GM21576 (cell line): Measurements from ENCODE around the gene GNPNAT1.
A peak's percentile ranks its signal among the peaks of the same experiment; 100 is the strongest.
"Not testable (repeated sequence)": the region's sequence is repeated elsewhere in the genome, so short reads cannot be mapped to it uniquely, and the experiment has no call there.

ENCODE experiments used
- ATAC-seq: cut with Tn5 transposase; IDR thresholded peaks from one replicate; pipeline ENCODE4 v1.9.1; 2021; ENCODE audit warnings: mild to moderate bottlenecking, moderate library complexity; ENCODE audit not compliant: unreplicated experiment

GNPNAT1 gene

DNA sequence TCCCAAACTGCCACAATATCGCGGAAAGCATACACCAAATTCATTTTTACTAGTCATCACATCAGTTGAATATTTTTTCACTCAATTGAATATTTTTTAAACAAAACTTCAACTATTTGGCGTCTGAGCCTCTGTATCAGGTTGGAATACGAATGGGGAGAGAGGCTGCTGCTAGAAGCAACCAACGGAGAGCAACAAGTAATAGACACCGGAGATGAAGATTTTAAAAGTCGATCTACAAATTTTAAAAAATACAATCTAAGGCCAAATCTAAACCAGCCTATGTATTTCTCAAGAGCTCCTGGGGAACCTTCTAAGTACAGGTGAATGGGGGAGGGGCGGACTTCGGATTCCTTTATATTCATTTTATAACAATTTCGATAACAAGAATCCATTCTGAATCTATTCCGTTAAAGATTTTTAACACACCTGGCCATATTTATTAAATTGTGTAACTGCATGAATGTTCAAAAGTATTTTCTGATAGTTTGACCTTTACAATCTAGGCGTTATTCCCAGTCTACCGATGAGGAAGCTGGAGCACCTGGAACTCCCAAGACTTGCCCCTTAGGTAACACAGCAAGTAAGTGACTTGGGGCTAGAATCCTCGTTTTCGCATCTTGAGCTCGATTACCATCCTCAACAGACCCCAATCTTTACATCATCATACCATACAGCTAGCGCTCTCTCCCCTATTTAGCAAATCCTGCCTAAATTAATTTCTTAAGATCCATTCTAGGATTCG lies 1.2 kb downstream of the GNPNAT1 start:
- ATAC-seq: no peak

DNA sequence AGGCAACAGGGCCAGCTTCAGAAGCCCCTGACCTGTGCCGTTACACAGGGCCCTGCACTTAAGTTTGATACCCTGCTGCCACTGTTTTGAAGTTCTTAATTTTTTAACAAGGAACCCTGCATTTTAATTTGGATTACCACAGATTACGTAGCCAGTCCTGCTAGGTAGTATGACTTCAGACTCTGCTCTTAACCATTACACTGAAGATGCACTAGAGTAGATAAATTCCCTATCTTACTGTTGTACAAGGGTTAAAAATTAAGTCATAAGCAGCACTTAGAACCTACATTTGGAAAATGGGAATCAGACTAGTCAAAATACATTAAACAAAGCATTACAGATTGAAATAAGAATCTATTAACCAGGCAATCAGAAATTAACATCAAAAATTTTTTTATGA lies 2.3 kb downstream of the GNPNAT1 start:
- ATAC-seq: no peak

DNA sequence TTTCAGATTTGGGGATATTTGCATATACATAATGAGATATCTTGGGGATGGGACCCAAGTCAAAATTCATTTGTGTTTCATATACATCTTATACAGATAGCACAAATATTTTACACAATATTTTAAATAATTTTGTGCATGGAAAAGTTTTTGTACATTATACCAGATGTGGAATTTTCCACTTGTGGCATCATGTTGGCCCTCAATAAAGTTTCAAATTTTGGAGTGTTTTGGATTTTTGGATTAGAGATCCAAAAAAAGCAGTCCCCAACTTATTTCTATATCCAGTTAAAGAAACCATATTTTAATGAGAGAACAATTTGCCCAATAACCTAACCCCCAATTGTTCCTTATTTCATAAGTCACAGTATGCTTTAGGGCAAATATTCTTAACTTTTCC lies 4.5 kb downstream of the GNPNAT1 start:
- ATAC-seq: no peak

DNA sequence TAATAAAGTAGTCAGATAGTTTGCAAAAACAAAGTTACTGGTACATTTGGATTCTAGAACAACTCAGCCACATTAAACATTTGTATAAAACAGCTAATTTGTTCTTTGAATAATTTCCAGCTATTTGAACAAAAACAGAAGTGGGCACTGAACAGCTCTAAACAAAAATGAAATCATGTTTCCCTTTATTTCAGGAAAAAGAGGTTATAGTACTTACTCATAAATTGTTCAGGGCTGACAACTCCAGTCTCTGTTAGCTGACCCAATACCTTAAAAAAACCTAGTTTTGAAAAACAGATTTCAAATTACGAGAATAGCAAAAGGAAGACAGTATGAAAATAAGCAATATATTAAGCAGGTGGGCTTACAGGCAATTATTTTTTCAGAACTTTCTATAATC lies 8.2 kb downstream of the GNPNAT1 start:
- no peak for ATAC-seq

DNA sequence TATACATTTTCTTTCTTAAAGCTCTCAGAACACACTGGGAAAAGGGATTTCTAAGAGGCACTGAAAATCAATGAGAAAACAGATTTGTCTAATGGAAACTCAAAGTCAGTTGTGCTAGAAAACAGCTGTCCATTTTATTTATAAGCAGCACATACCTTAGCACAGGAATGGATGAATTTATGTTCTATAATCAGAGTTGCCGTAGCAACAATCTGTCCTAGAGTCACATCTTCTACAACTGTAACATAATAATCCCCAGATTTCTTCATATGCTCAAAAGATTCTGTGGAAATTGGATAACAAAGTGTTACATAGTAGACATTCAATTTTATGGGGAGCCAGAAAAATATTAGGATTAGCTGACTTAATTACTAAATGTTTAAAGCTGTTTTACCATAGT lies 9.8 kb downstream of the GNPNAT1 start:
- no peak for ATAC-seq

DNA sequence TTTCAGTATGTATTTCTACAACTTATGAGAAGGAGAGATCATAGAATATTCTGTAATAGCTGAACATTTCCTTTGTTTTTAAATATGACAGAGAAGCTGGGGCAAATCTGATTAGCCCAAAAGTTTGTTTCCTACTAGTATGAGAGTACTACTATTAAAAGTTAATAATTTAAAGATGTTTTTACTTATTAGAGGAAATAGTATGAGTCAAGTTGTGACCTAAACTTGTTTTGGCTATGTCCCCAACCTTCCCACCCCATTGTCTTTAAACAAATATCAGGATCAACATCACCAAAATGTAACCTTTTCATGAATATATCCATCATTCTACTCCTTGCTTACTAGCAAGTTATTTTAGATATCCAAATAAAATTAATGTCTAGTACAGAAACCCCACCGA lies 10.5 kb downstream of the GNPNAT1 start:
- ATAC-seq: no peak

DNA sequence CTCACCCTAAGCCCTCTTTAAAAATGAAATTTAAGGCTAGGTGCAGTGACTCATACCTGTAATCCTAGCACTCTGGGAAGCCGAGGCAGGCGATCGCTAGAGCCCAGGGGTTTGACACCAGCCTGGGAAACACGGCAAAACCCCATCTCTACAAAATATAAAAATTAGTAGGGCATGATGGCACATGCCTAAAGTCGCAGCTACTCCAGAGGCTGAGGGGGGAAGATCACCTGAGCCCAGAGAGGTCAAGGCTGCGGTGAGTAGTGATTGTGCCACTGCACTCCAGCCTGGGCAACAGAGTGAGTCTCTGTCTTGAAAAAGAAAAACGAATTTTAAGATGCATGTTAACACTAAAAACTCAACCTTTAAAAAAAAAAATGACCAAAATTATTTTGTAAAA lies 12.7 kb downstream of the GNPNAT1 start:
- no peak for ATAC-seq

DNA sequence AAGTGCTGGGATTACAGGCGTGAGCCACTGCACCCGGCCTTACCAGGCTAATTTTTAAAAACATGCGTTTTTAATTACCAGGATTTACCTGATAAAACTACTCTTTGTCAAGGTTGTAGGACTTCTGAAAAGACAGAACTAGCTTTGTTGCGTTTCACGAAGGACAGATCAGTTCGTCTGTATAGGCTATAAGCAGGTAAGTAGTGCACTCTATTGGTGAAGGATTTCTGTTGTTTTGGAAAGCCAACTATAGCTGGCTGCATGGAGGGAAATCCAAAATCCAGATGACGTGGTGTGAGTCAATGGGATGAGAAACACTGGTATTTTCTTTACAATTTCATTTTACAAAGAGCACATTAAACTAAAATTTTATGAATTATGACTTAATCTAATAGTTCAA lies 14.6 kb downstream of the GNPNAT1 start:
- no peak for ATAC-seq

DNA sequence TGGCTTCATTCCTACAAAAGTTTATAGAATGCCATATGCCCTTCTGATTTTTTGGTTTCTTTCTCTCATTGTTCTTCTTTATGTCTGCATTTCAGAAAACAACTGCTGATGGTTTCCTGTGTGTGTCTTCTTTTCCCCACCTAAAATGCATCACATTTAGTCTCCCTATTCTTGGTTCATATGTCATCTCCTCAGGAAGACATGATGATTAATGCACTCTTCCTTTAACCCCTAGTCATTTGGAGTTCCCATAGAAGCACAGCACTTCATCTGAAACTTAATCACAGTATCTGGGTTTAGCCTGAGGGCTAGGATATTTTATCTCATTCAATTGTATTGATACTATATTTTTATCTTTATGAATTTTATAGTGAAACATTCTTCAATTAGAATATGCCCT lies 21.5 kb downstream of the GNPNAT1 start:
- ATAC-seq: no peak

DNA sequence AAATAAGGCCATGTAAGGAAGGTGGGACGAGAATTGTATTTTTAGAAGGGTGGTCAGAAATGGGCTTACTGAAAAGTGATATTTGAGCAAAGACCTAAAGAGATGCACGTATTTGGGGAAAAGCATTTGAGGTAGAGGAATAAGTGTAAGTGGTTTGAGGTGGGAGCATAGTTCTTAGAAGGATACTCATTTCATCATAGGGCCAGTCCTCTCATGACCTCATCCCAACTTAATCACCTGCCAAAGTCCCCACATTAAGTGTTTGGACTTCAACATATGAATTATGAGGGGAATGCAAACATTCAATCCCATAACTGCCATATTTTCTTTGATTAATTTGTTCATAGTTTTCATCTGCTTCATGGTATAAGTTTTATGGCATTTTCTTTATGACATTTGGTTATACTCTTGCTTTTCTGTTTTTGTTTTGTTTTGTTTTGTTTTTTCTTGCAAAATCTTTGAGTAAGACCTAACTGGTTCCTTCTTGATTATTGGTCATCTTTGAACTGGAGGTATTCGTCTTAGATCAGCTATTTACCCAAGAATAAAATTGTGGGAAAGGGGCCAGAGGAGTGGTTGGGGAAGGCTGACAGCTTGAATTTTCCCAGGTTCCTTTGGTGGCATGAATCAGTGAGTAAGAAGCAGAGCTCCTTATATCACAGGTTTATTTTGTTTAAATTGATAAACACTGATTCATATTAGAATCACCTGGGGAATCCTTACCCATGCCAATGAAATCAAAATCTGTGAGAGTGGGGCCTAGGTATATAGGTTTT lies 24.2 kb downstream of the GNPNAT1 start:
- no peak for ATAC-seq

DNA sequence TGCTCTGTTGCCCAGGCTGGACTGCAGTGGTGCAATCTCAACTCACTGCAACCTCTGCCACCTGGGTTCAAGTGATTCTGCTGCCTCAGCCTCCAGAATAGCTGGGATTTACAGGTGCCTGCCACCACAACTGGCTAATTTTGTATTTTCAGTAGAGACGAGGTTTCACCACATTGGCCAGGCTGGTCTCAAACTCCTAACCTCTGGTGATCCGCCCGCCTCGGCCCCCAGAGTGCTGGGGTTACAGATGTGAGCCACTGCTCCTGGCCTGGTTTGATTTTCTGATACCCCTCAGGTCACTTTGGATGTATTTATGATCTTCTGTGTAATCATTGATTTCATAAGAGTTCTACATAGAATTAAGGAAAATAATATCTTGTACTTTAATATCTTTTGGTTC lies 28.5 kb downstream of the GNPNAT1 start:
- ATAC-seq: not testable (repeated sequence)

DNA sequence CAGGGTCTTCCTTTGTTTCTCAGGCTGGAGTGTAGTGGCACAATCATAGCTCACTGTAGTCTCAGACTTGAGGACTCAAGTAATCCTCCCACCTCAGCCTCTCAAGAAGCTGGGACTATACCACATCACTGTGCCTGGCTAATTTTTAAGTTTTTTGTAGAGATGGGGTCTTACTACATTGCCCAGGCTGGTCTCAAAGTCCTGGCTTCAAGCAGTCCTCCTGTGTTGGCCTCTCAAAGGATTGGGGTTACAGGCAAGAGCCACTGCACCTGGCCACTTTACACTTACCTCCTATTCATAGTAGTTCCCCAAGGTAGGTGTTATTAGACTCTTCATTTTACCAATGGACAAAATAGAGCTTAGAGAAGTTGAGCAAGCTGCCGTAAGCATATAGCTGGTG lies 32.3 kb downstream of the GNPNAT1 start:
- ATAC-seq: no peak

DNA sequence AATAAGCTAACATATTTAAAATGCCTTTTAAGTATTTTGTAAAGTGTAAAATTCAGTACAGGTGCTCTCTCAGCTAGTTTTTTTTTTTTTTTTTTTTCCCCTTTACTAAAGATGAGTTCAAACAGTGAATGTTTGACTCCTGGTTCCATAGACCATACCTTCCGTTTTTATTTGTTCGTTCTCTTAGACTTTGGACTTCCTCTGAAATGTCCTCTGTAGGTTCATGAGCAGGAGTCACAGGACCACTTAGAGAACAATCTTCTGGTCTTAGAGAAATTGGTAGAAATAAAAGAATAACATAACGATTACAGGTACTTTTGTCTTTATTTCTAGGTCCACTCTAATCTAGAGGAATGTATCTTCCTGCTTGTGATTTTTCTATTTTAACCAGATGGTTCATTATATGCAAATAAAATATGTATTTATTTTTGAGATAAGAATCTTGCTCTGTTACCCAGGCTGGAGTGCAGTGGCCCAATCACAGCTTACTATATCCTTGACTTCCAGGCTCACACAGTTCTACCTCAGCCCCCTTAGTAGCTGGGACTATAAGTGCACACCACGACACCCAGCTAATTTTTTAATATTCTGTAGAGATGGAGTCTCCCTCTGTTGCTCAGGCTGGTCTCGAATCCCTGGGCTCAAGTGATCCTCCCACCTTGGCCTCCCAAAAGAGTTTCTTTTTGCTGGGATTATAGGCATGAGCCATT lies 35.6 kb downstream of the GNPNAT1 start:
- ATAC-seq: no peak

DNA sequence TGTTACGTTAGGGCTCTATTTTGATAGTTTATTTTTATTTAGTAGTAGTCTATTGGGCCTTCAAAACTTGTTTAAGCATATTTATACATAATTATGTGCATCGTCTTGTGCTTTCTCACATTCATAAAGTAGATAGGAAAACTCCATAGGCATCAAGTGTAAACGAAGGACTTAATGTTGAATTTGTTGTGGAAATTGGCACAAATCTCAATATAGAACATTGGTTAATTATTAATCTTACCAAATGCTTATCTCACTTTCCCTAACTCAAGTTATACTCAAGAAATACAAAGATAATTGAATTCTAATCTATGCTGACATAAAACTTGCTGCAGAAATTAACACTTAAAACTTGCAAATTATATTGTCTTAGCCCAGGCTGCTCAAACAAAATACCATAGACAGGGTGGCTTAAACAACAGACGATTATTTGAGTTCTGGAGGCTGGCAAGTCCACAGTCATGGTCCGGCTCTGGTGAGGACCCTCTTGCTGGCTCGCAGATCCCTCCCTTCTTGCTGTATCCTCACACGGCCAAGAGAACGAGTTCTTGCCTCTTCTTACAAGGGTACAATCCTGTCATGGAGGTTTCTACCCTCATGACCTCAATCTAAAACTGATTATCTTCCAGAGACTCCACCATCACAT lies 42.6 kb downstream of the GNPNAT1 start:
- ATAC-seq: no peak

DNA sequence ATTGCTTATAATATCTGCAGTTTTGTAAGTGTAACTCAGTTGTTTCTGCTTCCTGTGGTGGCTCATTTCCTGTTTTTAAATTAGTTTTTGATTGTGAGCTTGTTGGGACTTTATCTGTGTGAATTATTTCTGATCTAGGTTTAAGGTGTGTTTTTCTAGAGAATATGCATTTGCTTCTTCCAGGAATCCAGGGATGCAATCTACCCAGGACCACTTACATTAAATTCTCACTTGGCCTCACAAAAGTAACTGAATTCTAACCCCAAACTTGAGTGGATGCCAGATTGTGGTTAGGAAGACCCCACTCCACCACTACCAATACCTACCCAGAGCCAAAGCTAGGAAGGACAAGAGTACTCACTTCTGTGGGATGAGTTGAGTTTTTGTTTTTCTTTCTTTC lies 49.5 kb downstream of the GNPNAT1 start:
- ATAC-seq: peak; percentile 29

DNA sequence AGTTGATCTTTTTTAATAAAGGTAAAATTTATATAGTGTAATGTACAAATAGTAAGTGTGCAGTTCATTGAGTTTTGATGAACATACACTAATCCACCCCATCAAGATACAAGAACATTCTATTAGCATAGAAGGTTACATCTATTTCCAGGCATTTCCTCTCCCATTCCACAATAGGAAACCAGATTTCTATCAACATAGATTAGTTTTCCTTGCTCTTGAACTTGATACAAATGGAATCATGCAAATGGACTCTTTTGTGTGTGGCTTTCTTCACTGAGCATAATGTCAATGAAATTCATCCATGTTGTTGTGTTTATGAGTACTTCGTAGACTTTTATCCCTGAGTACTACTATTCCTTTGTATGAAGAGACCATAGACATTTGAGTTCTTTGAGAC lies 50.7 kb downstream of the GNPNAT1 start:
- no peak for ATAC-seq

DNA sequence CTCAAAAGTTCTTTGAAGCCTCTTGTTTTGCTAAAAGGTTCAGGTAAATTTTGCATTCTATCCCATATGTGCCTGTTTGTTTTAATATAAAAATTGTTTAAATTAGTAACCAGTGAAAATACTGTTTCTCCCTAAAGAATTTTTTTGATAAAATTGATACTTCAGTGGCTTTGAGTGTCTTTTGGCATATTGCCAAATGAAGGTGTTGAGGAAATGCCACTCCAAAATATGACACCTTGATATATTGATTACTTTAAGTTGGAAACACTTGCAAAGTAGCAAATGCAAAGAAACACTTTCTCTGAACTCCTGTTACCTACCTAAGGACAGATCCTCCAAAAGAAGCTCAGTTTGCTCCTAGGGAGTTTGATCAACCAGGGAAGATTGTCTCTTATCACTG lies 53.0 kb downstream of the GNPNAT1 start:
- no peak for ATAC-seq

DNA sequence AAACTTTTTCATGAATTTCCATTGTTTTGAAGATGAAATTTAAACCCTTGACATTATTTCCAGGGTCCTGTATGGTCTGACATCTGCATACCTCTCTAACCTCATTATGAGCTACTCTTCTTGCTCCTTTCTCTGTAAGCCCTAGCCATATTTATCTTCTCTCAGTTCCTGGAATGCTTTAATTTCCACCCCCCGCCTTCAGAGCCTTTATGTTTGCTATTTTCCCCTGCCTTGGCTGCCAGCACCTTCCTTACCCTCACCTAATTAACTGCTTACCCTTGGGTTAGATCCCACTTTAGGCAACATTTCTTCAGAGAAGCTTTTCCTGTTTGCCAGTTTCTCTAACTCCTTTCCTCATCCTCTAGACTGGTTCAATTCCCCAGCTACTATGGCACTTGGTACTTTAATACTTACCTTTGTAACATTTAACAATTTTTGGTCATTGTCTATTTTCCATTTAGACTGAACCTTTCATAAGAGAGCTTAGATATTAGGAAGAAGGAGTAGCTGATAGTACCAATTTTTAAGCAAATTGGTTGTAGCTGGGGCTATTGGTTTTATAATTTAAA lies 55.4 kb downstream of the GNPNAT1 start:
- ATAC-seq: no peak

DNA sequence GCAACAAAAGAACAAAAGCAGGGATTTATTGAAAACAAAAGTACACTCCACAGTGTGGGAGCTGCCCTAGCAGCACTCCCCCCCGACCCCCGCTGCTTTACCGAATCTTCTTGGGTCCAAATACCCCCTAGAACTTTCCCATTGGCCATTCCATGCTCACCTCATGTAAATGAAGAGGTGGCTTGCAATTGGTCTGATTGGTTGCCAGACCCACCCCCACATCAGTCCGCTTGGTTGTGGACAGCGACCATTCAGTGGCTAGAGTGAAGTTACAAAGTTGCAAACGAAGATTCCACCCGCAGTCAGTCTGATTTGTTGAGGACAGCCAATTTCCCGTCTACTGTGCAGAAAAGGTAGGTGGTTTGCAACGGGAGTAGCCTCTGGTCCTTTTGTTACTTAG lies 57.6 kb downstream of the GNPNAT1 start:
- no peak for ATAC-seq

DNA sequence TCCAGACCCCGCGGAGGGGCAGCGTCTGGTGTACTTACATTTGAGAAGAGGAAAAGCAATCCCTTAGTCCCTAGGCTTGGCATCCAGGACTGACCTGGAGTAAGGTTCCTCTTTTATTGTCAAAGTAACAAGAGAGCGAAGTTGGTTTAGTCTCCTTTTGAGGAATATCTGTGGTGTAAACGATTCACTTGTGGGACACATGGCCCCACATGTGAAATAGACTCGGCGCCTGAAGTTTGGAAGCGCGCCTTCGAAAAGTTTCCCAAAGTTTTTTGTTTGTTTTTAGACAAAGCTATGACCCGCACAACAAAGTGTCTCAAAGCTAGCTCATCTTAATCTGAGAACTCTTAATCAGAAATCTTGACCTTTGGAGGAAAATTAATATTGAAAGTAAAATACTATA lies 60.7 kb downstream of the GNPNAT1 start:
- ATAC-seq: no peak
